ENCODE measurements around the gene CD209.

CD209 gene

DNA sequence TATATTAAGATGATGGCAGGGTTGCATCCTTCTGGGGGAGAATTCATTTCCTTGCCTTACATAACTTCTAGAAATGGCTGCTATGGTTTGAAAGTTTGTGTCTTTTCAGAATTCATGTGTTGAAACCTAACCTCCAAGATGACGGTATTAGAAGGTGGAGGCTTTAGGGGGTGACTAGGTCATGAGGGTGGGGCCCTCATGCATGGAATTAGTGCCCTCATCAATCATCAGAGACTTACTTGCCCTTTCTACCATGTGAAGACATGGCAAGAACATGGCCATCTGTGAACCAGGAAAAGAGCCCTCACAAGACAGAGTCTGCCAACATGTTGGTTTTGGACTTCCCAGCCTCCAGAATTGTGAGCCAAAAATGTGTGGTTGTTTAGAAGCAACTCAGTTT lies 30.6 kb downstream of the CD209 start:
- DNase-seq (no peak), ATAC-seq (no peak)
- Mint-ChIP-seq H3K4me1 (peaks cover 52% of the 10 kb centered on the region), H3K4me3 (no peak overlapping the region), H3K36me3 (ENCODE audit: low read depth) (peaks cover 8% of the 10 kb centered on the region), H3K27me3 (no peaks in the 10 kb centered on the region), H3K27ac (no peak overlapping the region), H3K9me3 (peaks cover 7% of the 10 kb centered on the region)

DNA sequence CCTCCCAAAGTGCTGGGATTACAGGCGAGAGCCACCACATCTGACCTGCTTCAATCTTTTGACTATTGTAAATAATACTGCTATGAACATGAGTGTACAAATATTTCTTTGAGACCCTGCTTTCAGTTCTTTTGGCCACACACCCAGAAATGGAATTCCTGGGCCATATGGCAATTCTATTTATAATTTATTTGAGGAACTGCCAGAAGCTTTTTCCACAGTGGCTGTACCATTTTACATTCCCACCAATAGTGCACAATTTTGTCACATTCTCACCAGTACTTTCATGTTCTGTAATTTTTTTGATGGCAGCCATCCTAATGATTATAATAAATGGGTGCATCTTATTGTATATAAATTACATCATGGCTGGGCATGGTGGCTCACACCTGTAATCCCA lies 31.7 kb downstream of the CD209 start:
- Mint-ChIP-seq H3K4me1 (peaks cover 51% of the 10 kb centered on the region), H3K36me3 (ENCODE audit: low read depth) (peaks cover 8% of the 10 kb centered on the region), H3K27me3 (no peaks in the 10 kb centered on the region), H3K4me3 (no peak overlapping the region), H3K9me3 (peaks cover 7% of the 10 kb centered on the region), H3K27ac (no peak overlapping the region)
- ATAC-seq (no peak), DNase-seq (no peak)

GRCh38 chr19:7710616-7711015 lies 36.7 kb downstream of the CD209 start:
- Mint-ChIP-seq H3K27me3 (no peaks in the 10 kb centered on the region), H3K27ac (no peak overlapping the region), H3K4me3 (no peak overlapping the region), H3K9me3 (no peaks in the 10 kb centered on the region), H3K36me3 (ENCODE audit: low read depth) (no peaks in the 10 kb centered on the region), H3K4me1 (peaks cover 61% of the 10 kb centered on the region)
- ATAC-seq (no peak), DNase-seq (no peak)

GRCh38 chr19:7709932-7710460 lies 37.3 kb downstream of the CD209 start:
- DNase-seq (no peak), ATAC-seq (no peak)
- no peak overlapping the region for H3K4me3 Mint-ChIP-seq
- H3K9me3 Mint-ChIP-seq: no peaks in the 10 kb centered on the region
- H3K27ac Mint-ChIP-seq: no peak overlapping the region
- H3K36me3 Mint-ChIP-seq (ENCODE audit: low read depth): no peaks in the 10 kb centered on the region
- H3K4me1 Mint-ChIP-seq: peaks cover 61% of the 10 kb centered on the region
- no peaks in the 10 kb centered on the region for H3K27me3 Mint-ChIP-seq

DNA sequence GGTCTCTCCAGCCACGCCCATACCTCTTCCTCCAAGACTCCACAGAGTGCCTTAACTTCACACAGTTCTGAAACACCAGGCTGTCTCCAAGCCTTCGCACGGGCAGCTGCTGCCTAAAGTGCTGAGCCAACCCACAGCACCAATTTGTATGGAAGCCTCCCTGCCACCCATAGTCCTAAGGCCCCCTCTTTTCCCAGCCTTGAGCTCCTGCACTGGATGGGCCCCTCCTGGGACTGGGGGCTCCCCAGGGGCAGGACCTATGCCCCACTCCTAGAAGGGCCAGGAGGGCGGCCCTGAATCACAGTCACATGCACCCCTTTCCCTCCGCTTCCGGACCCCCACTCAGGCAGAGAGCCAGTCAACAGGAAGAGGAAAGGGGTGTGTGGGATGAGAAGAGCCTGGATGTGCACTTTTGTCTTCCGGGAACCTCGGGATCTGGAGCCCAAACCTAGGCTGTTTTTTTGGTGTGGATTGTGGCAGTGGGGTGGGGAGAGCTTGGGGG lies 40.3 kb downstream of the CD209 start:
- H3K27ac Mint-ChIP-seq: peak overlapping the region; percentile 11
- H3K27me3 Mint-ChIP-seq: peaks cover 3% of the 10 kb centered on the region
- no peak for ATAC-seq
- no peaks in the 10 kb centered on the region for H3K36me3 Mint-ChIP-seq (ENCODE audit: low read depth)
- H3K4me1 Mint-ChIP-seq: peaks cover 62% of the 10 kb centered on the region
- peak overlapping the region; percentile 7 for H3K4me3 Mint-ChIP-seq
- H3K9me3 Mint-ChIP-seq: no peaks in the 10 kb centered on the region
- DNase-seq: no peak

GRCh38 chr19:7706188-7706954 lies 41.0 kb downstream of the CD209 start:
- peaks cover 64% of the 10 kb centered on the region for H3K4me1 Mint-ChIP-seq
- H3K36me3 Mint-ChIP-seq (ENCODE audit: low read depth): no peaks in the 10 kb centered on the region
- H3K27me3 Mint-ChIP-seq: peaks cover 3% of the 10 kb centered on the region
- H3K9me3 Mint-ChIP-seq: no peaks in the 10 kb centered on the region
- ATAC-seq (no peak), DNase-seq (no peak)
- peak overlapping the region; percentile 92 for H3K27ac Mint-ChIP-seq
- peak overlapping the region; percentile 61 for H3K4me3 Mint-ChIP-seq

DNA sequence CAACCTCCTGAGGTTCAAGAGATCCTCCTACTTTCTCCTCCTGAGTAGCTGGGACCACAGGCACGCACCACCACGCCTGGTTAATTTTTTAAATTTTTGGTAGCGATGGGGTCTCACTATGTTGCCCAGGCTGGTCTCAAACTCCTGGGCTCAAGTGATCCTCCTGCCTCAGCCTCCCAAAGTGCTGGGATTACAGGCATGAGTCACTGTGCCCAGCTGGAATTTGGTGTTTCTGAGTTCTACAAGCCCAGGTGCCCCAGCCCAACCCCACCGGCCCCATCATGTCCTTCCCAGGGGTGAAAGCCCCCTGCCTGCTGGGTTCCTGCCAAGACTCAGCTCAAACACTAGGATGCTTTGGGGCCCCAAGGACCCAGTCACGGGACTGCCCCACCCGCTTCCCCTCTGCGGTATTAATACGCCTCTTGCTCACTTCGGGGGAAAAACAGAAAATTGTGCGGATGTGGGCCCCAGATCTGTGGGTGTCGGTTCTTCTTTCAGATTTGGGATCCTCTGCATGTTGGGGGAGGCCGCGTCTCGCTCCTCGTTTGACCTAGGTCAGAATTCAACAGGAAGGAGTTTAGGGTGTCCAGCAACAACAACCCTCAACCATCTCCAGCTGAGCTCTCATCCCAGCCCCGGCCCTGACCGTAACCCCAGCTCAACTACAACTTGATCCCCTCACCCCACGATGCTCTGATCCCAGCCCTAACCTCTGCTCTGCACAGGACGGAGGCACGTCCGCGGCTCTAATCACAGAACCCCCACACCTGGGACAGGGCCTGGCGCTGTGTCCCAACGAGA lies 41.7 kb downstream of the CD209 start:
- ATAC-seq (peak; percentile 84), DNase-seq (peak; percentile 84)
- H3K36me3 Mint-ChIP-seq (ENCODE audit: low read depth): no peaks in the 10 kb centered on the region
- peaks cover 3% of the 10 kb centered on the region for H3K27me3 Mint-ChIP-seq
- H3K9me3 Mint-ChIP-seq: no peaks in the 10 kb centered on the region
- peaks cover 62% of the 10 kb centered on the region for H3K4me1 Mint-ChIP-seq
- H3K4me3 Mint-ChIP-seq: peak overlapping the region; percentile 61
- H3K27ac Mint-ChIP-seq: peak overlapping the region; percentile 92

DNA sequence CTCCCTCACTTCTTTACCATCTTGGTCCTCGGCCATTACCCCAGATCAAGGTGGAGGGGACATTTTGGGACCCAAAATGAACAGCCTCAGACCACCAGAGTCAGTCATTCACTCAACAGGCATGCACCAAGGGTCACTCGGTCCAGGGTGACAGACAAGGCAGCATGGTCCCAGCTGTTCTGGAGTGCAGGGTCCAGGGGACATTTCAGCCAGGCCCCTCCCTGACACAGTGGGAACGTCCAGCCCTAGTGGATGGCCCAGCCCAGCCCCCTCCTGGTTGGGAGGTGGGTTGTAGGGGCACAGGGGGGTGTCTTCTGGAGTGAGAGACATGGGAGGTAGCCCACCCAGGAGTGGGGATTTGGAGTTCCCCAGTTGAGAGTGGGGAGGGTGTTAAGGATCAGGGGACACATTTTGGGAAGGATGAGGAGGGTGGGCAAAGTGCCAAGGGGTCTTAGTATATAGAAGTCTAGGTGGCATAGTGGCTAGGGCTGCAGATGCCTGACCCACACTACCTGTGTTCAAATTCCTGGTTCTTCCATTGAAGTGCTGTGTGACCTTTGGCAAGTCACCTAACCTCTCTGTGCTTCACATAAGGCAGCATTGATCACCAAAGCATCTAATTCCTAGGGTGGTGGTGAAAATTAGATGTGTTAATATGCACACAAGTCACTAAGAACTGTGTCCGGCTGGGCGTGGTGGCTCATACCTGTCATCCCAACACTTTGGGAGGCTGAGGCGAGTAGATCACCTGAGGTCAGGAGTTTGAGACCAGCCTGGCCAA lies 42.9 kb downstream of the CD209 start:
- no peak overlapping the region for H3K4me3 Mint-ChIP-seq
- H3K4me1 Mint-ChIP-seq: peaks cover 66% of the 10 kb centered on the region
- ATAC-seq (no peak), DNase-seq (no peak)
- no peaks in the 10 kb centered on the region for H3K36me3 Mint-ChIP-seq (ENCODE audit: low read depth)
- no peaks in the 10 kb centered on the region for H3K9me3 Mint-ChIP-seq
- no peak overlapping the region for H3K27ac Mint-ChIP-seq
- peaks cover 3% of the 10 kb centered on the region for H3K27me3 Mint-ChIP-seq

- peaks cover 70% of the 10 kb centered on the region for H3K4me1 Mint-ChIP-seq
- H3K9me3 Mint-ChIP-seq: no peaks in the 10 kb centered on the region
- H3K4me3 Mint-ChIP-seq: no peak overlapping the region
Observed at GRCh38 chr19:7703332-7703731, 44.0 kb downstream of the CD209 start.

GRCh38 chr19:7701654-7702457 lies 45.5 kb downstream of the CD209 start, which contains the start of gene FCER2:
Gene FCER2, minus strand, starts transcription at chr19:7702131. Its CDS starts 2,371 bp downstream, at chr19:7699760.
- Mint-ChIP-seq H3K36me3 (ENCODE audit: low read depth) (no peaks in the 10 kb centered on the region), H3K4me1 (peaks cover 68% of the 10 kb centered on the region), H3K27me3 (peaks cover 9% of the 10 kb centered on the region), H3K4me3 (peak within 1 kb of the TSS; percentile 45), H3K9me3 (no peaks in the 10 kb centered on the region), H3K27ac (peak within 1 kb of the TSS; percentile 64)
- no peak for DNase-seq
- peak; percentile 1 for ATAC-seq

More at GRCh38 chr19:7703332-7703731, 44.0 kb downstream of the CD209 start:
- ATAC-seq (no peak), DNase-seq (no peak)
- Mint-ChIP-seq H3K36me3 (ENCODE audit: low read depth) (no peaks in the 10 kb centered on the region), H3K27me3 (peaks cover 7% of the 10 kb centered on the region), H3K27ac (no peak overlapping the region)

GRCh38 chr19:7701049-7701653 lies 46.2 kb downstream of the CD209 start:
- Mint-ChIP-seq H3K27ac (peak overlapping the region; percentile 61), H3K27me3 (peaks cover 12% of the 10 kb centered on the region), H3K4me1 (peaks cover 64% of the 10 kb centered on the region), H3K4me3 (peak overlapping the region; percentile 45), H3K9me3 (no peaks in the 10 kb centered on the region), H3K36me3 (ENCODE audit: low read depth) (peaks cover 2% of the 10 kb centered on the region)
- ATAC-seq: no peak
- no peak for DNase-seq

DNA sequence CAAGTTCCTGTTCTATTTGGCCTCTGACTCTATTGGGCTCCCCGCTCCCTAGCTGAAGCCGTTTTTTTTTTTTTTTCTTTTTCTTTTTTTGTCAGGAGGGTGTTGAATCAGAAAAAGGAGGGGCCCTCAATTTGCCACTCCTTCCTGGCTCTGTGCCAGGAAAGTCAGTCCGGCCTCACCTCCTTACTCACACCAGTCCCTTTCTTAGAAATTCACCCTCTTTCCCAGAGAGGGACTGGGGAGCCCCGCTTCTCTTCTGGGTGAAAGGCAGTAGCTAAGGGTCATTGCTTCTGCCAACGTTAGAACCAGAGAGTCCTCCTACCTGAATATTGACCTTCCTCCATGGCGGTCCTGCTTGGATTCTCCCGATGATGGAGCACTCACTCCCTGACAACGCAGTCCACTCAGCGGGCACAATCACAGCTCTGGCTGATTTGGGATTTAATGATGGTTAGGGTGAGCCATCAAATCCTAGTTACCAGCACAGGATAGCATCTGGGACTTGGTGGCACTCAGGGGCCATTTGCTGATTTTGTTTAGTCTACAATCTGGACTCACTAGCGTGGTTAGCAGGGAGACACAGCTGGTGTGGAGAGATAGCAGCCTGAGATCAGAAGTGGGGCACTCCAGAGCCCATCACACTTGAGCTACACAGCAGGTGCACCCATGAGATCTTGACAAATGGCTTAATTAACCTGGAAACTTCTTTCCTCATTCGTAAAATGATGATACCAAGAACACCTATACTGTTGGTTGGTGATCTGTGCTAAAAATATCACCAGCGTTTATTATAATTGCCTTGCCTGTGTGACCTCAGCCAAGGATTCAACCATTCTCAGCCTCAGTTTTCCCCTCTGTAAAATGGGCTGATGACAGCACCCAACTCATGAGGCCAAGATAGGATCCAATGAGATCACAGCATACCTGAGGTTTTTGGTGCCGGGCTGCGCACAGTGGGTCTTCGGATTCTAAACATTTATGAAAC lies 47.6 kb downstream of the CD209 start:
- peaks cover 53% of the 10 kb centered on the region for H3K4me1 Mint-ChIP-seq
- H3K9me3 Mint-ChIP-seq: no peaks in the 10 kb centered on the region
- H3K4me3 Mint-ChIP-seq: peak overlapping the region; percentile 80
- H3K27me3 Mint-ChIP-seq: peaks cover 12% of the 10 kb centered on the region
- DNase-seq: peak; percentile 72
- H3K27ac Mint-ChIP-seq: peak overlapping the region; percentile 90
- peaks cover 2% of the 10 kb centered on the region for H3K36me3 Mint-ChIP-seq (ENCODE audit: low read depth)
- peak; percentile 80 for ATAC-seq

Measured in activated naive CD8-positive, alpha-beta T cell treated with anti-CD3 and anti-CD28 coated beads, Interleukin-2, amount 50 U/mL, for 24 hours (primary cell).